Measurements from ENCODE around the gene CMIP. TPM values are rescaled to one million over a fixed set of nuclear protein-coding genes. Genes with fewer than 3 reads are reported as not detected.
A peak's percentile ranks its signal among the peaks of the same experiment; 100 is the strongest.

The CMIP gene
- polyA plus RNA-seq, 1 of the 3 experiments (the other 2 are of a cell fraction) = 5.4 TPM

- CTCF ChIA-PET = interaction anchor here (0.6 to 1.7 kb wide), 4 partner anchors 18 to 158 kb away, joined by 3 to 4 read pairs (median 4); no protein-coding TSS in a partner anchor
- H3K79me2 ChIP-seq (ENCODE audit: insufficient read depth) = peaks cover 17% of the 10 kb centered on the region; the same call in 1 of the 2 replicates
These were observed 117.7 kb downstream of the CMIP start for GRCh38 chr16:81562174-81562849.

GRCh38 chr16:81562926-81563325 is 118.3 kb downstream of the CMIP start:
- no peaks in the 10 kb centered on the region for H3K9me2 ChIP-seq
- H3K27me3 ChIP-seq (ENCODE audit: insufficient read depth) = no peaks in the 10 kb centered on the region
- no peak overlapping the region for H3K4me2 ChIP-seq
- H3K36me3 ChIP-seq (replicated peaks in 1 of 2; ENCODE audit: control insufficient read depth in 1 of 2, insufficient read depth in 2 of 2, low read length in 1 of 2) = no peaks in the 10 kb centered on the region
- no peak overlapping the region for H3K9ac ChIP-seq
- WGBS (ENCODE audit: low lambda C conversion rate) = 89% methylated on average over 5 of the region's 8 CpGs
- no peak for DNase-seq
- H3K79me2 ChIP-seq (ENCODE audit: insufficient read depth) = peaks cover 17% of the 10 kb centered on the region; the same call in 1 of the 2 replicates
- no peak overlapping the region for H2AFZ ChIP-seq (ENCODE audit: low read depth)
- TF ChIP-seq GABPA (IDR thresholded peaks at IDR 0.05; ENCODE audit: low read depth) (no peak), RFX5 (IDR thresholded peaks at IDR 0.05; ENCODE audit: low read length) (no peak), TEAD4 (IDR thresholded peaks at IDR 0.05; ENCODE audit: borderline replicate concordance, insufficient read depth) (no peak), MAX (IDR thresholded peaks at IDR 0.05; ENCODE audit: low read depth) (no peak), FOXJ3 (CRISPR knock-in tag; IDR thresholded peaks at IDR 0.05) (no peak), REST (IDR thresholded peaks at IDR 0.05; ENCODE audit: low read depth, low read length) (no peak), FOXM1 (IDR thresholded peaks at IDR 0.05; ENCODE audit: low read depth) (no peak), NFIC (IDR thresholded peaks at IDR 0.05; ENCODE audit: borderline replicate concordance) (no peak), CTCF (IDR thresholded peaks at IDR 0.05) (no peak), MXI1 (IDR thresholded peaks at IDR 0.05; ENCODE audit: low read depth, low read length) (no peak), USF2 (IDR thresholded peaks at IDR 0.05; ENCODE audit: borderline replicate concordance, low read depth, low read length) (no peak), NRF1 (IDR thresholded peaks at IDR 0.05; ENCODE audit: low read depth, low read length) (no peak), SIN3A (IDR thresholded peaks at IDR 0.05; ENCODE audit: borderline replicate concordance, low read depth, low read length) (no peak)
- ChIA-PET POLR2A (no interaction called here), CTCF (interaction anchor here (0.6 to 1.7 kb wide), 4 partner anchors 9 to 159 kb away, joined by 3 to 5 read pairs (median 4); no protein-coding TSS in a partner anchor)
- no peak overlapping the region for H3K27ac ChIP-seq (ENCODE audit: low read depth in 2 of 2, low read length in 1 of 2)
- H3K9me3 ChIP-seq = no peaks in the 10 kb centered on the region
- H3K4me1 ChIP-seq (ENCODE audit: control insufficient read depth in 1 of 2, insufficient read depth in 2 of 2, low read depth in 1 of 2, low read length in 1 of 2) = peaks cover 6 to 11% of the 10 kb centered on the region in 2 experiments; a peak in 1 of 4 replicates
- no peak overlapping the region for H3K4me3 ChIP-seq (ENCODE audit: low read depth in 2 of 2, low read length in 1 of 2)
- H4K20me1 ChIP-seq (ENCODE audit: insufficient read depth) = peaks cover 28% of the 10 kb centered on the region
- H3F3A ChIP-seq (replicated peaks; ENCODE audit: insufficient read depth) = peaks cover 3% of the 10 kb centered on the region

More at GRCh38 chr16:81562174-81562849, 117.7 kb downstream of the CMIP start:
- H3K9me3 ChIP-seq = no peaks in the 10 kb centered on the region
- DNase-seq = no peak
- 0 out of 2 replicates have a peak, but pooled peaks have one; percentile 14 for TF ChIP-seq NFIC (IDR thresholded peaks at IDR 0.05; ENCODE audit: borderline replicate concordance)
- no peak for TF ChIP-seq PBX3 (IDR thresholded peaks at IDR 0.05)
- no peak for TF ChIP-seq SIN3A (IDR thresholded peaks at IDR 0.05; ENCODE audit: borderline replicate concordance, low read depth, low read length)
- no peak overlapping the region for H3K4me2 ChIP-seq
- H2AFZ ChIP-seq (ENCODE audit: low read depth) = no peak overlapping the region
- no peaks in the 10 kb centered on the region for H3K36me3 ChIP-seq (replicated peaks in 1 of 2; ENCODE audit: control insufficient read depth in 1 of 2, insufficient read depth in 2 of 2, low read length in 1 of 2)
- WGBS (ENCODE audit: low lambda C conversion rate) = 74% methylated on average over 2 of the region's 8 CpGs
- peaks cover 28% of the 10 kb centered on the region for H4K20me1 ChIP-seq (ENCODE audit: insufficient read depth)
- peaks cover 6 to 11% of the 10 kb centered on the region in 2 experiments; a peak in 1 of 4 replicates for H3K4me1 ChIP-seq (ENCODE audit: control insufficient read depth in 1 of 2, insufficient read depth in 2 of 2, low read depth in 1 of 2, low read length in 1 of 2)
- no peaks in the 10 kb centered on the region for H3F3A ChIP-seq (replicated peaks; ENCODE audit: insufficient read depth)
- H3K9ac ChIP-seq = no peak overlapping the region
- H3K27me3 ChIP-seq (ENCODE audit: insufficient read depth) = no peaks in the 10 kb centered on the region
- H3K4me3 ChIP-seq (ENCODE audit: low read depth in 2 of 2, low read length in 1 of 2) = no peak overlapping the region
- no peaks in the 10 kb centered on the region for H3K9me2 ChIP-seq
- H3K27ac ChIP-seq (ENCODE audit: low read depth in 2 of 2, low read length in 1 of 2) = no peak overlapping the region; a peak in 1 of 4 replicates
- POLR2A ChIA-PET = no interaction called here

Data from SK-N-SH (cell line).